BJ (cell line): ENCODE data around the gene FAM53A. TPM values are rescaled to one million over a fixed set of nuclear protein-coding genes. Genes with fewer than 3 reads are reported as not detected.
"Not testable (repeated sequence)": the region's sequence is repeated elsewhere in the genome, so short reads cannot be mapped to it uniquely, and the experiment has no call there.

Source experiments
- CTCF ChIA-PET: fragments of 350-600 bp; formaldehyde crosslinking; extraction: SDS; loops from one replicate; lab custom pipeline; 2021; ENCODE audit warnings: antibody characterized with exemption, inconsistent platforms; lab: Yijun Ruan, JAX
- POLR2A ChIA-PET: fragments of 300-600 bp; sonication (Branson Sonifier 250); formaldehyde crosslinking; extraction: SDS; loops from one replicate; lab custom pipeline; 2021; ENCODE audit warnings: antibody characterized with exemption; lab: Charles Lee
- DNase-seq: peaks from one replicate; pipeline ENCODE4 v3.0.0-alpha.2; 2011; ENCODE audit warnings: low read depth
- H3K27me3 ChIP-seq: 2 replicates; pipeline ENCODE4 v1.6.0; 2011; ENCODE audit warnings: low read length; ENCODE audit not compliant: control insufficient read depth, insufficient read depth
- H3K36me3 ChIP-seq: 2 replicates; pipeline ENCODE4 v1.5.1; 2011; ENCODE audit warnings: low read length; ENCODE audit not compliant: control insufficient read depth, insufficient read depth
- H3K4me3 ChIP-seq: 2 replicates; pipeline ENCODE4 v1.5.1; 2011; ENCODE audit warnings: low read depth, mild to moderate bottlenecking, control low read depth, low read length
- polyA plus RNA-seq: library from polyadenylated mRNA; depleted of rRNA; stranded (reverse); fragments of >200 nt; gene quantifications from 2 replicates; pipeline ENCODE4 v1.2.3, GENCODE V29; 2011
- TF ChIP-seq, protein P1 (sequence below): IDR thresholded peaks from 2 replicates; pipeline ENCODE4 v1.5.1; 2011; ENCODE audit warnings: low read depth, mild to moderate bottlenecking, control low read depth, inconsistent platforms, low read length, moderate library complexity; ENCODE audit not compliant: insufficient read depth

Gene FAM53A
- polyA plus RNA-seq, 1 experiment = 3.7 TPM

DNA sequence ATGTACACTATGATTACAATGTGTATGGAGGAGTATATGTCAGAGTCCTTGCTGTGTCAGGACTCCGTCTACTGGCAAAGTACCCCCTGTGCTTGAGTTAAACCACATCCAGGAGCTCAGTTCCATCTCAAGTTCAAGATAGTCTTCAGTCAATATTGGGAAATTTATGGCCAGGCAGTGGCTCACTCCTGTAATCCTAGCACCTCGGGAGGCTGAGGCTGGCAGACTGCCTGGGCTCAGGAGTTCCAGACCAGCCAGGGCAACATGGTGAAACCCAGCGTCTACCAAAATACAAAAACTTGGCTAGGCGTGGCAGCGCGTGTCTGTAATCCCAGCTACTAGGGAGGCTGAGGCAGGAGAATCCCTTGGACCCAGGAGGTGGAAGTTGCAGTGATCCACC, 22.2 kb upstream of the FAM53A start:
- TF ChIP-seq, protein P1, sequence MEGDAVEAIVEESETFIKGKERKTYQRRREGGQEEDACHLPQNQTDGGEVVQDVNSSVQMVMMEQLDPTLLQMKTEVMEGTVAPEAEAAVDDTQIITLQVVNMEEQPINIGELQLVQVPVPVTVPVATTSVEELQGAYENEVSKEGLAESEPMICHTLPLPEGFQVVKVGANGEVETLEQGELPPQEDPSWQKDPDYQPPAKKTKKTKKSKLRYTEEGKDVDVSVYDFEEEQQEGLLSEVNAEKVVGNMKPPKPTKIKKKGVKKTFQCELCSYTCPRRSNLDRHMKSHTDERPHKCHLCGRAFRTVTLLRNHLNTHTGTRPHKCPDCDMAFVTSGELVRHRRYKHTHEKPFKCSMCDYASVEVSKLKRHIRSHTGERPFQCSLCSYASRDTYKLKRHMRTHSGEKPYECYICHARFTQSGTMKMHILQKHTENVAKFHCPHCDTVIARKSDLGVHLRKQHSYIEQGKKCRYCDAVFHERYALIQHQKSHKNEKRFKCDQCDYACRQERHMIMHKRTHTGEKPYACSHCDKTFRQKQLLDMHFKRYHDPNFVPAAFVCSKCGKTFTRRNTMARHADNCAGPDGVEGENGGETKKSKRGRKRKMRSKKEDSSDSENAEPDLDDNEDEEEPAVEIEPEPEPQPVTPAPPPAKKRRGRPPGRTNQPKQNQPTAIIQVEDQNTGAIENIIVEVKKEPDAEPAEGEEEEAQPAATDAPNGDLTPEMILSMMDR = no peak
- ChIA-PET CTCF (interaction anchor here (1.1 to 13.6 kb wide), 3 partner anchors 14 to 29 kb away, joined by 3 to 152 read pairs (median 3); no protein-coding TSS in a partner anchor), POLR2A (no interaction called here)
- DNase-seq = no peak
- H3K27me3 ChIP-seq = no peaks in the 10 kb centered on the region
- peaks cover 7% of the 10 kb centered on the region for H3K36me3 ChIP-seq
- H3K4me3 ChIP-seq = no peak overlapping the region

- CTCF ChIA-PET = interaction anchor here (0.6 to 13.6 kb wide), 5 partner anchors 13 to 355 kb away, joined by 3 to 152 read pairs (median 3); no protein-coding TSS in a partner anchor
- DNase-seq = no peak
- no peak overlapping the region for H3K4me3 ChIP-seq
- no peaks in the 10 kb centered on the region for H3K27me3 ChIP-seq
- H3K36me3 ChIP-seq = peaks cover 7% of the 10 kb centered on the region
- TF ChIP-seq, protein P1 = no peak
- POLR2A ChIA-PET = no interaction called here
Observed at GRCh38 chr4:1705732-1706131, 21.6 kb upstream of the FAM53A start.

DNA sequence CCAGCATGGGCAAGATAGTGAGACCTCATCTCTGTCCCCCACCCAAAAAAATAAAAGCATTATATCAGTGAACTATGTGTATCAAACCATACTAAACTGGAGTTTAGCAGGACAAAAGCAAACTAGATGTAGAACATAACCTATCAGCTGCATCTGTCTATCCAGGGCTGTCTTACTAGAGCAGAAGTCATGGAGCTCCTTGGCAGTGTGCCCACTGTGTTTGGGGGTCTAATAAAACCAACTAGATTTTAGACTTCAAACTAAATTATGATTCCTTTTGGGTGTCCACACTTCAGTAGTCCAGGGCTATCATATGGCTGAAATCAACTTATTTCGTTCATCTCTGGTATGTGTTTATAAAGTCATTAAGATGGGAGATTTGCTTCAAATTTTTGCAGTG, 19.8 kb upstream of the FAM53A start:
- Histone ChIP-seq H3K4me3 (no peak overlapping the region), H3K27me3 (no peaks in the 10 kb centered on the region), H3K36me3 (peaks cover 4% of the 10 kb centered on the region)
- POLR2A ChIA-PET = no interaction called here
- TF ChIP-seq, protein P1 = no peak
- DNase-seq = no peak
- CTCF ChIA-PET = interaction anchor here (1.2 to 13.6 kb wide), 3 partner anchors 9 to 22 kb away, joined by 3 to 152 read pairs (median 5); partner anchors contain the start of gene SLBP

DNA sequence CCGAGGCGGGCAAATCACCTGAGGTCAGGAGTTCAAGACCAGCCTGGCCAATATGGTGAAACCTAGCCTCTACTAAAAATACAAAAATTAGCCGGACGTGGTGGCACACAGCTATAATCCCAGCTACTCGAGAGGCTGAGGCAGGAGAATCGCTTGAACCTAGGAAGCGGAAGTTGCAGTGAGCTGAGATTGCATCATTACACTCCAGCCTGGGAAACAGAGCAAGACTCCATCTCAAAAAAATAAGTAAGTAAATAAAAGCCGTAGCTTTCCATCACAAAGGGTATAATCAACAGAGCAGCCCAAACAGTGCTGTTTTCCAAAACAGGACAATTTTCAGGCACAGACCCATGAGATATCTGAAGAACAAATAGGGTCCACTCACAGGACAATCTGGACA, 17.6 kb upstream of the FAM53A start:
- H3K4me3 ChIP-seq, H3K36me3 ChIP-seq, DNase-seq, POLR2A ChIA-PET, H3K27me3 ChIP-seq: not testable (repeated sequence)
- CTCF ChIA-PET = interaction anchor here (2.3 to 13.6 kb wide), 2 partner anchors 9 to 25 kb away, joined by 6 to 152 read pairs; no protein-coding TSS in a partner anchor

GRCh38 chr4:1695913-1696312, 11.8 kb upstream of the FAM53A start:
- TF ChIP-seq, protein P1 = no peak
- no peak for DNase-seq
- POLR2A ChIA-PET = no interaction called here
- peaks cover 18% of the 10 kb centered on the region for H3K36me3 ChIP-seq
- no peak overlapping the region for H3K4me3 ChIP-seq
- no peaks in the 10 kb centered on the region for H3K27me3 ChIP-seq
- CTCF ChIA-PET = interaction anchor here (2.1 to 10.9 kb wide), 3 partner anchors 11 to 34 kb away, joined by 10 to 167 read pairs (median 152); partner anchors contain the start of genes SLBP, TACC3 and TMEM129
